Peyer's patch (tissue), 4 donors: Measurements from ENCODE around the gene ERC2. TPM values are rescaled to one million over a fixed set of nuclear protein-coding genes. Genes with fewer than 3 reads are reported as not detected.

Experiments used
- DNase-seq, 3 donors: peaks; one replicate each; pipeline ENCODE4 v3.0.0-alpha.2; 2017 to 2019
- H3K27ac ChIP-seq, 4 donors: fragments of 200-600 bp; sonication (generic); one replicate each; pipeline ENCODE4 v1.5.1; 2016 to 2019
- H3K27me3 ChIP-seq, 2 donors: fragments of 200-600 bp; sonication (generic); one replicate each; pipeline ENCODE4 v1.5.1; 2019
- H3K36me3 ChIP-seq, 3 donors: fragments of 200-600 bp; sonication (generic); one replicate each; pipeline ENCODE4 v1.5.1; 2016 to 2019
- H3K4me1 ChIP-seq, 4 donors: fragments of 200-600 bp; sonication (generic); one replicate each; pipeline ENCODE4 v1.5.1; 2016 to 2019
- H3K4me3 ChIP-seq, 4 donors: fragments of 200-600 bp; sonication (generic); 1 replicate in 3 of 4; 2 replicates in 1 of 4; pipeline ENCODE4 v1.5.1; 2016 to 2019; ENCODE audit warnings: mild to moderate bottlenecking in 1 of 4
- H3K9me3 ChIP-seq, 4 donors: fragments of 200-600 bp; sonication (generic); one replicate each; pipeline ENCODE4 v1.5.1; 2016 to 2019; ENCODE audit warnings: mild to moderate bottlenecking in 1 of 4
- CTCF ChIP-seq, 6 experiments: fragments of 450-650 bp in 4 of 6; fragments of 200-600 bp in 2 of 6; sonication (generic) in 1 of 6; IDR thresholded peaks; one replicate each; pipeline ENCODE4 v1.5.1; 2017 to 2019; ENCODE audit warnings: antibody characterized with exemption in 6 of 6, mild to moderate bottlenecking in 3 of 6, moderate library complexity in 1 of 6
- POLR2A ChIP-seq, 2 donors: fragments of 450-650 bp; IDR thresholded peaks; one replicate each; pipeline ENCODE4 v1.5.1; 2017; ENCODE audit warnings: antibody characterized with exemption in 2 of 2, mild to moderate bottlenecking in 2 of 2, moderate library complexity in 2 of 2
- total RNA-seq, 4 donors: library from RNA; depleted of rRNA; stranded (reverse); fragments of >200 nt; gene quantifications; one replicate each; pipeline ENCODE4 v1.1.0, GENCODE V29; 2016

Gene ERC2
- total RNA-seq, 4 donors from 2014 or later = 0.18 to 0.83 TPM; not detected in 2

DNA sequence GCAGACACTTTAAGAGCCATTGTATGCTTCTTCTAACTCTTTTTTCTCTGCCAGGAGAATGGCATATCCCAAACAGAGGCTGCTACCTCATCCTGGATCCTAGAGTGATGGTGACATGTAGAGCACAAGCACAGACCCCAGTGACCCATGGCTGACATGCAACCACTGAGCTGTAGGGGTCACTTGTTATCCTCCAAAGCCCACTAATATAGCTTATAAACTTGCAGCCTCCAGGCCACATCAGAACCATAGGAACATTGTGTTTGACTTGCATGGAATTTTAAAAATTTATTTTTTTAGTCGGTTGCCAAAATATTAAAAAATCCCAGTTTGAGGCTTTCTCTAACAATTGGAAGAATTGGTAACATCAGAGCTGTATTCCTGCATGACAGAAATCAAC, 698.2 kb downstream of the ERC2 start:
- Histone ChIP-seq H3K4me3 (no peak overlapping the region), H3K4me1 (no peaks in the 10 kb centered on the region), H3K36me3 (no peaks in the 10 kb centered on the region), H3K27ac (no peak overlapping the region), H3K9me3 (no peaks in the 10 kb centered on the region), H3K27me3 (no peaks in the 10 kb centered on the region)
- TF ChIP-seq POLR2A (IDR thresholded peaks at IDR 0.05) (no peak), CTCF (IDR thresholded peaks at IDR 0.05) (no peak)
- no peak for DNase-seq

DNA sequence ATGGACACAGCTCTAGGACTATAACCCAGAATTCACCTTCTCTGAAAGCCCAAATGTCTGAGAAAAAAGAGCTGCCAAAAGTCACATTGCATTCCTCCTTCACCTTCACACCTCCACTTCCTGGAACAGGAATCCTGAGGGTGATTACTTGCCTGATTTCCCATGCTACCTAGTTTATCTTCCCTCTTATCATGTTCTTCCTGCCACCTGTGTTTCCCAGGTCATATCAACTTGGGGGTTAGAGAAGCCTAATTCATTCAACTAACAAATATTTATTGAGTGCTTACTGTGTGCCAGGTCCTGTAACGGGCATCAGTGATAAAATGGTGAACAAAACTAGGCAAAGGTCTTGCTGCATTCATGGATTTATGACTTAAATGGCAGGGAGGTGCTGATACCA, 701.5 kb downstream of the ERC2 start:
- no peak overlapping the region for H3K4me3 ChIP-seq
- no peak overlapping the region for H3K27ac ChIP-seq
- no peak for DNase-seq
- no peaks in the 10 kb centered on the region for H3K9me3 ChIP-seq
- TF ChIP-seq CTCF (IDR thresholded peaks at IDR 0.05) = no peak
- no peak for TF ChIP-seq POLR2A (IDR thresholded peaks at IDR 0.05)
- no peaks in the 10 kb centered on the region for H3K36me3 ChIP-seq
- no peaks in the 10 kb centered on the region for H3K4me1 ChIP-seq
- H3K27me3 ChIP-seq = no peaks in the 10 kb centered on the region

DNA sequence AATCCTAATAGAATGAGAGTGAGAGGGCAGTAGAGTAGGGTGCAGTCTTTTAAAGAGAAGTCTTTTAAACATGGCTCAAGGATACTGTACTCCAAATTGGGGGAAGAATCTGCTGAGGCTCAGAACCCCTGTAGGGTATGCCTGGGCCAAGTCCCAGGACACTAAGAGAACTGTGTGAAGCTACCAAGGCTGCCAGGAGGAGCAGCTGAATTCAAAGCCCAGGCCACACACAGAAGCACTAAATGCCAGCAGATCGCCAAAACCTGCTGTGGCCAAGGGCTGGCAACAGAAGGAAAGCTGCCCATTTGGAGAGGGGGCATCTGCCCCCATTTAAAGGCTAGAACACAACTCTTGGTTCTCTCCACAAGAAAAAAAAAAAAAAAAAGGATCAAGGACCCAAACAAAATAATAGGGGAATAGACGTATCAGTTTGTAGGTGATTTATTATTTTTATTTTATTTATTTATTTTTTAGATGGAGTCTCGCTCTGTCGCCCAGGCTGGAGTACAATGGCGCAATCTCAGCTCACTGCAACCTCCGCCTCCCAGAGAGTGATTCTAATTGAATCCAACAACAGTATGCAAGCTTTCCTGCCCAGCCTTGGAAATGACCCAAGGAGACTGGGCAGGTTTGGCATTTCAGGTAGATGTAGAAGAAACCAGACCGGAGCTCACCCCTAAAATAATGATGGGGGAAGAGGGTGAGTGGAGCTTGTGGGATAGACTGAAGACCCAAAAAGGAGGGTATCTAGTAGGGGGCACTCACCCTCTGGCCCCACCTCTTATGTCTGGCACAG, 702.2 kb downstream of the ERC2 start:
- Histone ChIP-seq H3K36me3 (no peaks in the 10 kb centered on the region), H3K27me3 (no peaks in the 10 kb centered on the region), H3K9me3 (no peaks in the 10 kb centered on the region), H3K4me1 (no peaks in the 10 kb centered on the region), H3K27ac (no peak overlapping the region), H3K4me3 (no peak overlapping the region)
- TF ChIP-seq POLR2A (IDR thresholded peaks at IDR 0.05) (no peak), CTCF (IDR thresholded peaks at IDR 0.05) (no peak)
- DNase-seq = no peak

- Histone ChIP-seq H3K27me3 (no peaks in the 10 kb centered on the region), H3K9me3 (no peaks in the 10 kb centered on the region), H3K27ac (no peak overlapping the region), H3K4me1 (no peaks in the 10 kb centered on the region), H3K36me3 (no peaks in the 10 kb centered on the region), H3K4me3 (no peak overlapping the region)
- no peak for DNase-seq
- TF ChIP-seq POLR2A (IDR thresholded peaks at IDR 0.05) (no peak), CTCF (IDR thresholded peaks at IDR 0.05) (no peak)
These were observed 702.9 kb downstream of the ERC2 start for GRCh38 chr3:55765398-55765797.

GRCh38 chr3:55756976-55757375, 711.3 kb downstream of the ERC2 start:
- TF ChIP-seq CTCF (IDR thresholded peaks at IDR 0.05) (no peak), POLR2A (IDR thresholded peaks at IDR 0.05) (no peak)
- DNase-seq = no peak
- Histone ChIP-seq H3K4me1 (no peaks in the 10 kb centered on the region), H3K27ac (no peak overlapping the region), H3K27me3 (no peaks in the 10 kb centered on the region), H3K36me3 (no peaks in the 10 kb centered on the region), H3K9me3 (no peaks in the 10 kb centered on the region), H3K4me3 (no peak overlapping the region)
